ENCODE results near the gene POLR1C. TPM values are rescaled to one million over a fixed set of nuclear protein-coding genes. Genes with fewer than 3 reads are reported as not detected.

The POLR1C gene
- total RNA-seq, 1 experiment from 2014 or later = 79.6 TPM

DNA sequence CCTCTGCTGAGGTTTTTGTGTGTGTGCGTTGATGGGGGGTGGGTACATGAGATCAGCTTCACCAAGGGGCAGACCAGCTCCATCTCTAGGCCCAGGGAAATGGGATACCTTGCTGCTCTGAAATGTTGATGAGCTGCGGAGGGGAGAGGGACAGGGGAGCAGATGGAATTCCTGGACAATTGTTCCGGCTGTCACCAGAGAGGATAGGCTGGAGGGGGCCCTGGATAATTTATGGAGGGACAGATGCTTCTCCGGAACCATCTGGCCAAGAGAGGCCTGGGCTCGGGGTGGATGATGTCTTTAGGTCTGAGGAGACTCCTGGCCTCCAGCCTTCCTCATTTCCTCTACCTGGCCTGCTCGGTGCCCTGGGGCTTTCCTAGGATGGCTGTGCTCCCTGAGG is 41.4 kb upstream of the POLR1C start:
- no TSS peak for BruUV-seq (replicated peaks)
- no peaks in the 10 kb centered on the region for H3K9me3 Mint-ChIP-seq (ENCODE audit: low read depth, unreplicated experiment)
- CTCF ChIA-PET = no interaction called here

GRCh38 chr6:43476746-43477145 is 40.1 kb upstream of the POLR1C start:
- Mint-ChIP-seq H3K9me3 (ENCODE audit: low read depth, unreplicated experiment) (no peaks in the 10 kb centered on the region), H3K4me3 (ENCODE audit: low read depth, unreplicated experiment) (peak overlapping the region; percentile 90), H3K4me1 (ENCODE audit: low read depth, unreplicated experiment) (peaks cover 40% of the 10 kb centered on the region), H3K27me3 (ENCODE audit: unreplicated experiment) (no peaks in the 10 kb centered on the region), H3K36me3 (ENCODE audit: insufficient read depth, unreplicated experiment) (peaks cover 23% of the 10 kb centered on the region), H3K27ac (ENCODE audit: unreplicated experiment) (peak overlapping the region; percentile 82)
- DNase-seq = no peak
- TF ChIP-seq, protein P1, sequence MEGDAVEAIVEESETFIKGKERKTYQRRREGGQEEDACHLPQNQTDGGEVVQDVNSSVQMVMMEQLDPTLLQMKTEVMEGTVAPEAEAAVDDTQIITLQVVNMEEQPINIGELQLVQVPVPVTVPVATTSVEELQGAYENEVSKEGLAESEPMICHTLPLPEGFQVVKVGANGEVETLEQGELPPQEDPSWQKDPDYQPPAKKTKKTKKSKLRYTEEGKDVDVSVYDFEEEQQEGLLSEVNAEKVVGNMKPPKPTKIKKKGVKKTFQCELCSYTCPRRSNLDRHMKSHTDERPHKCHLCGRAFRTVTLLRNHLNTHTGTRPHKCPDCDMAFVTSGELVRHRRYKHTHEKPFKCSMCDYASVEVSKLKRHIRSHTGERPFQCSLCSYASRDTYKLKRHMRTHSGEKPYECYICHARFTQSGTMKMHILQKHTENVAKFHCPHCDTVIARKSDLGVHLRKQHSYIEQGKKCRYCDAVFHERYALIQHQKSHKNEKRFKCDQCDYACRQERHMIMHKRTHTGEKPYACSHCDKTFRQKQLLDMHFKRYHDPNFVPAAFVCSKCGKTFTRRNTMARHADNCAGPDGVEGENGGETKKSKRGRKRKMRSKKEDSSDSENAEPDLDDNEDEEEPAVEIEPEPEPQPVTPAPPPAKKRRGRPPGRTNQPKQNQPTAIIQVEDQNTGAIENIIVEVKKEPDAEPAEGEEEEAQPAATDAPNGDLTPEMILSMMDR (IDR thresholded peaks at IDR 0.05; ENCODE audit: unreplicated experiment) = no peak
- intact Hi-C loops (cut with micrococcal nuclease; ENCODE audit: unreplicated experiment) = no loop called here
- no TSS peak for BruUV-seq (replicated peaks)
- CTCF ChIA-PET = interaction anchor here (0.6 to 1.4 kb wide), 7 partner anchors 10 to 1951 kb away, joined by 3 to 7 read pairs (median 4); partner anchors contain the start of gene ZNF318

More for the DNA sequence above, 41.4 kb upstream of the POLR1C start:
- peaks cover 31% of the 10 kb centered on the region for H3K4me1 Mint-ChIP-seq (ENCODE audit: low read depth, unreplicated experiment)
- H3K36me3 Mint-ChIP-seq (ENCODE audit: insufficient read depth, unreplicated experiment) = peaks cover 23% of the 10 kb centered on the region
- no peak overlapping the region for H3K4me3 Mint-ChIP-seq (ENCODE audit: low read depth, unreplicated experiment)
- H3K27ac Mint-ChIP-seq (ENCODE audit: unreplicated experiment) = no peak overlapping the region
- DNase-seq = no peak
- no peaks in the 10 kb centered on the region for H3K27me3 Mint-ChIP-seq (ENCODE audit: unreplicated experiment)
- intact Hi-C loops (cut with micrococcal nuclease; ENCODE audit: unreplicated experiment) = no loop called here
- TF ChIP-seq, protein P1 (IDR thresholded peaks at IDR 0.05; ENCODE audit: unreplicated experiment) = no peak

DNA sequence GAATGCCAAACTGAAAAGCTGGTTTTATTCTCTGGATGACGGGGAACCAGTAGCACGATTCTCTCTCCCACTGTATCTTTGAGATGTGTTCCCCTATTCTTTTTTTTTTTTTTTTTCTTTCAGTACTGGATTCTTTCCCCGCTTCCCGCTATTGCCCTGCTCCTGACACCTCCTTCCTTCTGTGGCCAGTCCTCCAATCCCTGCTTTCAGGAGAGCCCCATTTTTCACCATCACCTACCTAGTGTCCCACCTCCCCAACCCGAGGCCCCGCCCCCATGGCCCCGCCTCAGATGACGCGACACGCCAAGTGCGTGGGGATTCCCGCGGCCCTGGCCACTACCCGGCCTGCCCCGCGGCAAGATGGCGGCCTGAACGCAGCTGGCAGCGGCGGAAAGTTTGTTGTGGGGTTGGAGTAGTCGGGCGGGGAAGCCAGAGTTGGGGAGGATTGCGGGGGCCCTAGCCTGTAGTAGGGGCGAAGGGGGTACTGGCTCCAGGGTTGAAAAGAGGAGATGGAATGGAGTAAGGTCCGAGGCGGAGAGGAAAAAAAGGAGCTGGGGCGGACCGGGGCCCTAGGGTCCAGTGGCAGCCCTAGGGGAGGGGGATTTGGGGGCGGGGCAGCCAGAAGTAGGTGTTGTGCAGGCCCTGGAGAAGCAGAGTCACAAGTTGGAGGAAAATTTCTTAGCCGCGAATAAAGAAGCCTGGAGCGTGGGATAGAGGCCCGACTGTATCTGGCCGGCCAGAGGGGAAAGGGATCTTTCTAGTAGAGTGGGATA is 39.5 kb upstream of the POLR1C start, which contains the start of gene TJAP1:
Gene TJAP1, plus strand, starts transcription at position 336 of the 773 bp plus-strand sequence. CDS start 21,432 bp downstream, outside the sequence.
- no TSS peak for BruUV-seq (replicated peaks)
- H3K27me3 Mint-ChIP-seq (ENCODE audit: unreplicated experiment) = no peaks in the 10 kb centered on the region
- peaks cover 47% of the 10 kb centered on the region for H3K4me1 Mint-ChIP-seq (ENCODE audit: low read depth, unreplicated experiment)
- H3K36me3 Mint-ChIP-seq (ENCODE audit: insufficient read depth, unreplicated experiment) = peaks cover 27% of the 10 kb centered on the region
- peak within 1 kb of the TSS; percentile 90 for H3K4me3 Mint-ChIP-seq (ENCODE audit: low read depth, unreplicated experiment)
- intact Hi-C loops (cut with micrococcal nuclease; ENCODE audit: unreplicated experiment) = no loop called here
- DNase-seq = peak; percentile 100
- H3K9me3 Mint-ChIP-seq (ENCODE audit: low read depth, unreplicated experiment) = no peaks in the 10 kb centered on the region
- peak within 1 kb of the TSS; percentile 82 for H3K27ac Mint-ChIP-seq (ENCODE audit: unreplicated experiment)
- TF ChIP-seq, protein P1 (IDR thresholded peaks at IDR 0.05; ENCODE audit: unreplicated experiment) = no peak
- CTCF ChIA-PET = interaction anchor here (0.6 to 1.4 kb wide), 19 partner anchors 9 to 1951 kb away, joined by 3 to 10 read pairs (median 4); partner anchors contain the start of gene ZNF318

DNA sequence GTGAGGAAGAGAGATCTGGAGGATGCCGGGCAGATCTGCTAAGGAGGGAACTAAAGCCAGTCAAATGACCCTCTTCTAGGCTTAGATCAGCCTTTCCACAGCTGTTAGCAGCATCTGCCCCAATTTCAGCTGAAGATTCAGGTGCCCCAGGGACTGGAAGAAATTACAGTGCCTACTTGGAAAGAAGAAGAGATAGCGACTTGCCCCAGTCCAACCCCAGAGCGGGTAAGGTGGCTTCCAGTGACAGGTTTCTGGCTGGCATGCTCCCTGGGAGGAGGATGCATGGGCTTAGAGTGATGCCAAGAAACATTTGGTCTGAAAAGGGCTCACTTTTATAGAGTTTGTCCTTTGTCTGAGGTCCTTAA is 38.9 kb upstream of the POLR1C start:
- peak overlapping the region; percentile 90 for H3K4me3 Mint-ChIP-seq (ENCODE audit: low read depth, unreplicated experiment)
- intact Hi-C loops (cut with micrococcal nuclease; ENCODE audit: unreplicated experiment) = no loop called here
- no peak for DNase-seq
- TF ChIP-seq, protein P1 (IDR thresholded peaks at IDR 0.05; ENCODE audit: unreplicated experiment) = no peak
- no peaks in the 10 kb centered on the region for H3K9me3 Mint-ChIP-seq (ENCODE audit: low read depth, unreplicated experiment)
- CTCF ChIA-PET = interaction anchor here (0.6 to 1.4 kb wide), 9 partner anchors 14 to 434 kb away, joined by 3 to 7 read pairs (median 4); partner anchors contain the start of gene ZNF318
- H3K4me1 Mint-ChIP-seq (ENCODE audit: low read depth, unreplicated experiment) = peaks cover 48% of the 10 kb centered on the region
- peaks cover 28% of the 10 kb centered on the region for H3K36me3 Mint-ChIP-seq (ENCODE audit: insufficient read depth, unreplicated experiment)
- BruUV-seq (replicated peaks) = no TSS peak
- H3K27me3 Mint-ChIP-seq (ENCODE audit: unreplicated experiment) = no peaks in the 10 kb centered on the region
- peak overlapping the region; percentile 82 for H3K27ac Mint-ChIP-seq (ENCODE audit: unreplicated experiment)

Measured in Calu3 (cell line).